Measurements from ENCODE around the gene IL5RA. TPM values are rescaled to one million over a fixed set of nuclear protein-coding genes. Genes with fewer than 3 reads are reported as not detected.

IL5RA gene
- total RNA-seq, 1 donor from 2014 or later: not detected

- DNase-seq (ENCODE audit: extremely low spot score, unreplicated experiment): no peak
- TF ChIP-seq CTCF (IDR thresholded peaks at IDR 0.05): no peak
- no peaks in the 10 kb centered on the region for H3K4me1 Mint-ChIP-seq (ENCODE audit: unreplicated experiment)
- no peak overlapping the region for H3K27ac Mint-ChIP-seq (ENCODE audit: unreplicated experiment)
- H3K4me3 Mint-ChIP-seq (ENCODE audit: unreplicated experiment): no peak overlapping the region
- no peaks in the 10 kb centered on the region for H3K9me3 Mint-ChIP-seq (ENCODE audit: unreplicated experiment)
- no peaks in the 10 kb centered on the region for H3K36me3 Mint-ChIP-seq (ENCODE audit: unreplicated experiment)
- peaks cover 24% of the 10 kb centered on the region for H3K27me3 Mint-ChIP-seq (ENCODE audit: unreplicated experiment)
Observed at GRCh38 chr3:3107181-3107580, 3.0 kb downstream of the IL5RA start.

GRCh38 chr3:3105815-3106214 is 4.4 kb downstream of the IL5RA start:
- peaks cover 22% of the 10 kb centered on the region for H3K27me3 Mint-ChIP-seq (ENCODE audit: unreplicated experiment)
- DNase-seq (ENCODE audit: extremely low spot score, unreplicated experiment): no peak
- no peak overlapping the region for H3K4me3 Mint-ChIP-seq (ENCODE audit: unreplicated experiment)
- no peaks in the 10 kb centered on the region for H3K9me3 Mint-ChIP-seq (ENCODE audit: unreplicated experiment)
- no peaks in the 10 kb centered on the region for H3K36me3 Mint-ChIP-seq (ENCODE audit: unreplicated experiment)
- H3K4me1 Mint-ChIP-seq (ENCODE audit: unreplicated experiment): no peaks in the 10 kb centered on the region
- H3K27ac Mint-ChIP-seq (ENCODE audit: unreplicated experiment): no peak overlapping the region
- TF ChIP-seq CTCF (IDR thresholded peaks at IDR 0.05): no peak

- Mint-ChIP-seq H3K27ac (ENCODE audit: unreplicated experiment) (no peak overlapping the region), H3K4me1 (ENCODE audit: unreplicated experiment) (no peaks in the 10 kb centered on the region), H3K4me3 (ENCODE audit: unreplicated experiment) (no peak overlapping the region), H3K27me3 (ENCODE audit: unreplicated experiment) (peaks cover 22% of the 10 kb centered on the region), H3K36me3 (ENCODE audit: unreplicated experiment) (no peaks in the 10 kb centered on the region), H3K9me3 (ENCODE audit: unreplicated experiment) (no peaks in the 10 kb centered on the region)
- no peak for TF ChIP-seq CTCF (IDR thresholded peaks at IDR 0.05)
- no peak for DNase-seq (ENCODE audit: extremely low spot score, unreplicated experiment)
Observed at GRCh38 chr3:3105246-3105645, 4.9 kb downstream of the IL5RA start.

GRCh38 chr3:3102751-3103150 is 7.4 kb downstream of the IL5RA start:
- no peaks in the 10 kb centered on the region for H3K9me3 Mint-ChIP-seq (ENCODE audit: unreplicated experiment)
- no peaks in the 10 kb centered on the region for H3K36me3 Mint-ChIP-seq (ENCODE audit: unreplicated experiment)
- DNase-seq (ENCODE audit: extremely low spot score, unreplicated experiment): no peak
- no peak for TF ChIP-seq CTCF (IDR thresholded peaks at IDR 0.05)
- no peak overlapping the region for H3K4me3 Mint-ChIP-seq (ENCODE audit: unreplicated experiment)
- no peaks in the 10 kb centered on the region for H3K4me1 Mint-ChIP-seq (ENCODE audit: unreplicated experiment)
- H3K27me3 Mint-ChIP-seq (ENCODE audit: unreplicated experiment): peaks cover 14% of the 10 kb centered on the region
- H3K27ac Mint-ChIP-seq (ENCODE audit: unreplicated experiment): no peak overlapping the region

- Mint-ChIP-seq H3K27ac (ENCODE audit: unreplicated experiment) (no peak overlapping the region), H3K4me1 (ENCODE audit: unreplicated experiment) (no peaks in the 10 kb centered on the region), H3K36me3 (ENCODE audit: unreplicated experiment) (no peaks in the 10 kb centered on the region), H3K9me3 (ENCODE audit: unreplicated experiment) (no peaks in the 10 kb centered on the region), H3K4me3 (ENCODE audit: unreplicated experiment) (no peak overlapping the region), H3K27me3 (ENCODE audit: unreplicated experiment) (peaks cover 9% of the 10 kb centered on the region)
- DNase-seq (ENCODE audit: extremely low spot score, unreplicated experiment): no peak
- TF ChIP-seq CTCF (IDR thresholded peaks at IDR 0.05): no peak
Observed at GRCh38 chr3:3101660-3102458, 8.3 kb downstream of the IL5RA start.
